ENCODE data around the gene CHCT1. TPM values are rescaled to one million over a fixed set of nuclear protein-coding genes. Genes with fewer than 3 reads are reported as not detected.

CHCT1 gene
- total RNA-seq, 1 donor from 2014 or later = not detected

DNA sequence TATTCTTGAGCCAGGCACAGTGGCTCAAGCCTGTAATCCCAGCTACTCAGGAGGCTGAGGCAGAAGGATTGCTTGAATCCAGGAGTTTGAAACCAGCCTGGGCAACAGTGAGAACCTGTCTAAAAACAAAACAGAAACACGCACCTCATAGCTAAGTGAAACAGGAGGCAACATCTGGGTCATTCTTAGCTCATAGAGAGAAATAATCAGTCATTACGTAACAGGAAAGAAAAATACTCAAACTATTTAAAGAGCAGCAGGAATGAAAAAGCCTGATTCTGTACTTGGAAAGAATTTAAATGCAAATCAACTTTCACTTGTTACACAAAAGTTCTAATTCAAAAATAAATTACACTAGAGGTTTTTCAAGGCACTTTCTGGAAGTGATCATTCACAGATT is 17.2 kb downstream of the CHCT1 start:
- no peak for TF ChIP-seq CTCF (IDR thresholded peaks at IDR 0.05; ENCODE audit: partially characterized antibody, unreplicated experiment)
- Mint-ChIP-seq H3K4me1 (ENCODE audit: low read depth, unreplicated experiment) (peaks cover 1% of the 10 kb centered on the region), H3K36me3 (ENCODE audit: unreplicated experiment) (no peaks in the 10 kb centered on the region), H3K27me3 (ENCODE audit: unreplicated experiment) (no peaks in the 10 kb centered on the region), H3K4me3 (ENCODE audit: unreplicated experiment) (no peak overlapping the region), H3K9me3 (ENCODE audit: unreplicated experiment) (peaks cover 2% of the 10 kb centered on the region), H3K27ac (ENCODE audit: unreplicated experiment) (no peak overlapping the region)
- DNase-seq = no peak

DNA sequence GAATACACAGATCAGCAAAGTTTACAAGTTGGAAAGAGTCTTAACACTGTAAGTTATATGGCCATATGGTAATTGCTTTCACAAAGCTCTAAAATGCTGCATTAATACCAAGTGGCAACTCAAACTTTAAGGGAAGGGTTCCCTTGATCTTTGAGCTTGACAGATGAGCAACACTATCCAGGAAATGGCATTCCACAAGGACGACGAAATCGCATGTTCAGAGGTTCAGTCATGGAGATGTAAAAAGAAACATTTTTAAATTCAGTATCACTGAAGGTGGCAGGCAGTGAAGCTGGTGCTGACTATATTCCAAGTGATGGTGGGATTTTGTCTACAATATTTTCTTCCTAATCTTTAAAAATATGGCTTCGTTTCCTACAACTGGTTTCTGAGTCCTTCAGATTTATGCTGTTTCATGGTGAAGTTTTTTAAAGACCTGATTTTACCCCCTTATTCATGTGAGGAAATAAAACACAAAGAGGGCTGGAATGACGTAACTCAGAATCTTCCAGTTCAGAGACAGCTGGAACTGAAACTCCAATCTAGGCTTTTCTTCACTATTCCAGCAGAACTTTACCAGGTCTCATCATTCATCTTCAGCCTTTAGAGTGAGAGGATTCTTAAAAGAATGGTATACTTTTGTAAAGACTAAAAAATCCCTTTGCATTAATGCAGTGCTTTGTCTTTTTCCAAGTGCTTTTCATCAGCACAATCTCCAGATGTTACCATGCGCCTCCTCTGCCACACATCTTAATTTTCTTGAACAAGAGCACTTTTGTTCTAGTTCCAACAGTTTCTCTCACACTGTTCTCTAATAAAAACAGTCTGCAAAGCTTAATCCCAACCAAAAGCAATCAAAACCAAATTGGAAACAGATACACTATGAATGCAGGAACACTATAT is 20.2 kb downstream of the CHCT1 start:
- DNase-seq = no peak

GRCh38 chr17:60443713-60444112 is 21.4 kb downstream of the CHCT1 start:
- TF ChIP-seq CTCF (IDR thresholded peaks at IDR 0.05; ENCODE audit: partially characterized antibody, unreplicated experiment) = no peak
- Mint-ChIP-seq H3K9me3 (ENCODE audit: unreplicated experiment) (no peaks in the 10 kb centered on the region), H3K27ac (ENCODE audit: unreplicated experiment) (no peak overlapping the region), H3K4me3 (ENCODE audit: unreplicated experiment) (no peak overlapping the region), H3K27me3 (ENCODE audit: unreplicated experiment) (no peaks in the 10 kb centered on the region), H3K4me1 (ENCODE audit: low read depth, unreplicated experiment) (no peaks in the 10 kb centered on the region), H3K36me3 (ENCODE audit: unreplicated experiment) (no peaks in the 10 kb centered on the region)
- DNase-seq = no peak

More for the DNA sequence above, 20.2 kb downstream of the CHCT1 start:
- H3K4me3 Mint-ChIP-seq (ENCODE audit: unreplicated experiment) = no peak overlapping the region
- H3K4me1 Mint-ChIP-seq (ENCODE audit: low read depth, unreplicated experiment) = no peaks in the 10 kb centered on the region
- no peaks in the 10 kb centered on the region for H3K27me3 Mint-ChIP-seq (ENCODE audit: unreplicated experiment)
- no peak for TF ChIP-seq CTCF (IDR thresholded peaks at IDR 0.05; ENCODE audit: partially characterized antibody, unreplicated experiment)
- no peaks in the 10 kb centered on the region for H3K9me3 Mint-ChIP-seq (ENCODE audit: unreplicated experiment)
- H3K27ac Mint-ChIP-seq (ENCODE audit: unreplicated experiment) = no peak overlapping the region
- H3K36me3 Mint-ChIP-seq (ENCODE audit: unreplicated experiment) = no peaks in the 10 kb centered on the region

GRCh38 chr17:60445144-60445543 is 22.9 kb downstream of the CHCT1 start:
- DNase-seq = no peak
- no peaks in the 10 kb centered on the region for H3K9me3 Mint-ChIP-seq (ENCODE audit: unreplicated experiment)
- TF ChIP-seq CTCF (IDR thresholded peaks at IDR 0.05; ENCODE audit: partially characterized antibody, unreplicated experiment) = no peak
- H3K36me3 Mint-ChIP-seq (ENCODE audit: unreplicated experiment) = no peaks in the 10 kb centered on the region
- no peak overlapping the region for H3K27ac Mint-ChIP-seq (ENCODE audit: unreplicated experiment)
- no peaks in the 10 kb centered on the region for H3K4me1 Mint-ChIP-seq (ENCODE audit: low read depth, unreplicated experiment)
- no peaks in the 10 kb centered on the region for H3K27me3 Mint-ChIP-seq (ENCODE audit: unreplicated experiment)
- no peak overlapping the region for H3K4me3 Mint-ChIP-seq (ENCODE audit: unreplicated experiment)

DNA sequence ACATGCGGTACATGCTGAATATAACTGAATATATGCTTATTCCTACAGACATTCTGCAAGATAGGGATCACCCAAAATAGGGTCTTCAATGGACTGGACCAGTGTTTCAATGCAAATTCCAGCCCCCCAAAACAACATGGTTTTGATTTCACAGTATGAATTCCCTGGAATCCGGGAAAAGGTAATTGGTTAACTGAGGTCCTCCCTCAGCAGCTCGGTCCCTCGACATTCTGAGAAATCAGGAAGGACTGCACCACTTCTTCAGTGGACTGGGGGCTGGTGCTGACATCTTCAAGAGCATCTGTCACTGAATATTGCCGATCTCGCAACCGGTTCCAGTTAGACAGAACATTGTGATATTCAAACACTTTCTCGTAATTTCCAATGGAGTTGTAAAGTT is 25.1 kb downstream of the CHCT1 start:
- no peak for TF ChIP-seq CTCF (IDR thresholded peaks at IDR 0.05; ENCODE audit: partially characterized antibody, unreplicated experiment)
- H3K27ac Mint-ChIP-seq (ENCODE audit: unreplicated experiment) = no peak overlapping the region
- no peaks in the 10 kb centered on the region for H3K4me1 Mint-ChIP-seq (ENCODE audit: low read depth, unreplicated experiment)
- no peak overlapping the region for H3K4me3 Mint-ChIP-seq (ENCODE audit: unreplicated experiment)
- H3K36me3 Mint-ChIP-seq (ENCODE audit: unreplicated experiment) = no peaks in the 10 kb centered on the region
- no peaks in the 10 kb centered on the region for H3K9me3 Mint-ChIP-seq (ENCODE audit: unreplicated experiment)
- no peaks in the 10 kb centered on the region for H3K27me3 Mint-ChIP-seq (ENCODE audit: unreplicated experiment)
- no peak for DNase-seq

Data from glutamatergic neuron (in vitro differentiated cells).